Measurements from ENCODE around the gene GNPDA1.

The GNPDA1 gene

DNA sequence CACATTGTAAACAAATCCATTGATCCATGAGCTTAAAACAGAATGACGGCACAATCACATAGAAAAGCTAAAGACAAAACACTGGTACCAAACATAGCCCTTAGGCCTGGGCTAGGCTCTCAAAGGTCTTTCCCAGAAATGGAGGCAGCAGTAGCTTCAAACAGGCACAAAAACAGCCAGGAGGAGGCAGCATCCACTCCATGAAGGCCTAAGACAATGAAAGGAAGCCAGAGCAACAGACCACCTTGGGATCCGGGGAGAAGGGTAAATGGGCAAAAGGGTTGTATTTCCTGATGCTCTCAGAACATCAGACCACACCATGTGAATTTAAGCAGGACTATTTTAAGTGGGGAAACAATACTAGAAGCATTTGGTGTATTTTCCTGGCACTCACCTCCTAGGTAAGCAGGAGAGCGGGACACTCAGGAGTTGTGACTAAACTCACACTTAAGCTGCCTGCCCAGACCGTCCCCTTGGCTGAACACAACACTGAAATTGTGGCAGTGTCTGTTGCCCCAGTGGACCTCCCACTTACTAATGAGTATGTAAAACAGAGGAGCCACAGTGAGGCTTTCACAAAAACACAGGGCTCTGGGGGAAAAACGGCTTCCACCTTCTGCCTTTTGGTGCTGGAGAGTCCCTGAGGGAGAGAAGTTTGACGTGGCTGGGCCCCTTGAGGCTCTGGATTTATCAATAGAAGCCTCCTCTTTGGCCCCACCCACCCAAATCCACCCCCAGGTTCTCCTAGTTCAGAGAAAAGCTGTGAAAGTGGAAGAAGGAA is 11.9 kb downstream of the GNPDA1 start:
- H3K9ac ChIP-seq (ENCODE audit: low read length) = no peak overlapping the region
- H3K9me2 ChIP-seq (replicated peaks; ENCODE audit: insufficient read depth, low read length) = no peaks in the 10 kb centered on the region
- no peaks in the 10 kb centered on the region; the same call in 1 of the 2 replicates for H3F3A ChIP-seq (ENCODE audit: insufficient read depth)
- no peaks in the 10 kb centered on the region for H3K27me3 ChIP-seq (ENCODE audit: low read length)
- no peaks in the 10 kb centered on the region for H3K36me3 ChIP-seq (ENCODE audit: low read length)
- no peak for TF ChIP-seq EZH2phosphoT487 (conservative IDR thresholded peaks at IDR 0.05; ENCODE audit: low read length)
- TF ChIP-seq, protein P1, sequence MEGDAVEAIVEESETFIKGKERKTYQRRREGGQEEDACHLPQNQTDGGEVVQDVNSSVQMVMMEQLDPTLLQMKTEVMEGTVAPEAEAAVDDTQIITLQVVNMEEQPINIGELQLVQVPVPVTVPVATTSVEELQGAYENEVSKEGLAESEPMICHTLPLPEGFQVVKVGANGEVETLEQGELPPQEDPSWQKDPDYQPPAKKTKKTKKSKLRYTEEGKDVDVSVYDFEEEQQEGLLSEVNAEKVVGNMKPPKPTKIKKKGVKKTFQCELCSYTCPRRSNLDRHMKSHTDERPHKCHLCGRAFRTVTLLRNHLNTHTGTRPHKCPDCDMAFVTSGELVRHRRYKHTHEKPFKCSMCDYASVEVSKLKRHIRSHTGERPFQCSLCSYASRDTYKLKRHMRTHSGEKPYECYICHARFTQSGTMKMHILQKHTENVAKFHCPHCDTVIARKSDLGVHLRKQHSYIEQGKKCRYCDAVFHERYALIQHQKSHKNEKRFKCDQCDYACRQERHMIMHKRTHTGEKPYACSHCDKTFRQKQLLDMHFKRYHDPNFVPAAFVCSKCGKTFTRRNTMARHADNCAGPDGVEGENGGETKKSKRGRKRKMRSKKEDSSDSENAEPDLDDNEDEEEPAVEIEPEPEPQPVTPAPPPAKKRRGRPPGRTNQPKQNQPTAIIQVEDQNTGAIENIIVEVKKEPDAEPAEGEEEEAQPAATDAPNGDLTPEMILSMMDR (IDR thresholded peaks at IDR 0.05; ENCODE audit: insufficient read depth, low read length, poor library complexity, severe bottlenecking) = no peak
- H2AFZ ChIP-seq (ENCODE audit: low read depth, low read length, severe bottlenecking) = no peak overlapping the region
- H3K4me2 ChIP-seq (ENCODE audit: low read depth, low read length, poor library complexity, severe bottlenecking) = no peak overlapping the region
- H4K20me1 ChIP-seq (ENCODE audit: low read depth, low read length) = no peaks in the 10 kb centered on the region
- no peak overlapping the region for H3K4me3 ChIP-seq (ENCODE audit: insufficient read depth, low read length, poor library complexity, severe bottlenecking)
- no peak overlapping the region for H3K27ac ChIP-seq (ENCODE audit: low read depth, low read length)
- no peaks in the 10 kb centered on the region for H3K79me2 ChIP-seq (ENCODE audit: insufficient read depth, low read length)
- no peaks in the 10 kb centered on the region for H3K9me3 ChIP-seq (ENCODE audit: insufficient read depth, low read length)

DNA sequence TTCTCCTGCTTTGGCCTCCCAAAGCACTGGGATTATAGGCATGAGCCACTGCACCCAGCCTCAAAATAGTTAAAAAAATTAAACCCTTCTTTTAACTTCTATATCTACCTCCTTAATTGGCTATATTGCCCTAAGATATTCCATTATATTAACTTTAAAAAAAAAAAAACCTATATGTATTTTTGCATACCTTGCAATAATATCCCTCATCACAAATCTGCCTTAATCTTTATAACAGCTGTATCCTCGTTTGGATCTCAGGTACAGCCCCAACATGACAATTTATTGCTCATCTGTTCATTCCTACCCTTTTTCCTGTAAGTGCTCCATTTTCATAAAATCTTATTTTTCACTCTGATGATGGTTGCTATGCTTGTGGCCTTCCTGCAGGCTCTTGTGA is 12.7 kb downstream of the GNPDA1 start:
- Histone ChIP-seq H3K79me2 (ENCODE audit: insufficient read depth, low read length) (no peaks in the 10 kb centered on the region), H3K36me3 (ENCODE audit: low read length) (no peaks in the 10 kb centered on the region), H3F3A (ENCODE audit: insufficient read depth) (no peaks in the 10 kb centered on the region; the same call in 1 of the 2 replicates), H3K9me2 (replicated peaks; ENCODE audit: insufficient read depth, low read length) (no peaks in the 10 kb centered on the region), H3K4me3 (ENCODE audit: insufficient read depth, low read length, poor library complexity, severe bottlenecking) (no peak overlapping the region), H3K27ac (ENCODE audit: low read depth, low read length) (no peak overlapping the region), H3K9ac (ENCODE audit: low read length) (no peak overlapping the region), H2AFZ (ENCODE audit: low read depth, low read length, severe bottlenecking) (no peak overlapping the region), H3K9me3 (ENCODE audit: insufficient read depth, low read length) (no peaks in the 10 kb centered on the region), H3K4me2 (ENCODE audit: low read depth, low read length, poor library complexity, severe bottlenecking) (no peak overlapping the region), H3K27me3 (ENCODE audit: low read length) (no peaks in the 10 kb centered on the region), H4K20me1 (ENCODE audit: low read depth, low read length) (no peaks in the 10 kb centered on the region)
- no peak for TF ChIP-seq EZH2phosphoT487 (conservative IDR thresholded peaks at IDR 0.05; ENCODE audit: low read length)
- TF ChIP-seq, protein P1 (IDR thresholded peaks at IDR 0.05; ENCODE audit: insufficient read depth, low read length, poor library complexity, severe bottlenecking) = no peak

DNA sequence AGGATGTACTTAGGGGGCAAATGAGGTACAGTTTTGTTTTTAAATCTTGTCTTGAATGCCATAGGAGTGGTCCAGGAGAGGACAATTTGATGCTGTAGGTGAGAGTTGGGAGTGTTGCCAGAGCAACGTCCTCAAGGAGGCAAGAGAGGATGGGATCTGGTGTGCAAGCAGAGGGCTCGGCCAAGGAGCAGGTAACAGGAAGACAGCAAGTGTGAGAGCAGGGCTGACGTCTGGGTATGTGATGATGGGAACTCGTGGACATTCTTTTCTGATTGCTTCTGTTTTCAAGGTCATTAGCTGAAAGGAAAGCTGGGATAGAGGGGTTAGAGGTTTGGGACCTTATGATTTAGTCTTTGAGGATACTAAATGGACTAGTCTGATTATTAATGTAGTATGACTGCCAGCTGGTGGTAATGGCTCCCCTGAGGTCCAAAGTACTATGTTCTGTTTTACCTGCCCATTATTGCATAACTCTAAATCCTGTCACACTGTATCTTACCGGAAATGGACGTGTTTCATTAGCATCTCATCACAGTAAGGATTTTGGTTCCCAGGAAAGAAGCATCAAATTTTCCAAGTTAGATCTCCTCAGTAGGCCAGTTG is 15.4 kb downstream of the GNPDA1 start:
- Histone ChIP-seq H3K9ac (ENCODE audit: low read length) (no peak overlapping the region), H3K4me3 (ENCODE audit: insufficient read depth, low read length, poor library complexity, severe bottlenecking) (no peak overlapping the region), H3K36me3 (ENCODE audit: low read length) (no peaks in the 10 kb centered on the region), H3K4me2 (ENCODE audit: low read depth, low read length, poor library complexity, severe bottlenecking) (no peak overlapping the region), H4K20me1 (ENCODE audit: low read depth, low read length) (no peaks in the 10 kb centered on the region), H2AFZ (ENCODE audit: low read depth, low read length, severe bottlenecking) (no peak overlapping the region), H3K27me3 (ENCODE audit: low read length) (no peaks in the 10 kb centered on the region), H3F3A (ENCODE audit: insufficient read depth) (no peaks in the 10 kb centered on the region; the same call in 1 of the 2 replicates), H3K79me2 (ENCODE audit: insufficient read depth, low read length) (no peaks in the 10 kb centered on the region), H3K9me2 (replicated peaks; ENCODE audit: insufficient read depth, low read length) (no peaks in the 10 kb centered on the region), H3K9me3 (ENCODE audit: insufficient read depth, low read length) (no peaks in the 10 kb centered on the region), H3K27ac (ENCODE audit: low read depth, low read length) (no peak overlapping the region)
- TF ChIP-seq EZH2phosphoT487 (conservative IDR thresholded peaks at IDR 0.05; ENCODE audit: low read length) = no peak
- TF ChIP-seq, protein P1 (IDR thresholded peaks at IDR 0.05; ENCODE audit: insufficient read depth, low read length, poor library complexity, severe bottlenecking) = no peak
